ENCODE results near the gene TSPAN31.

TSPAN31 gene

GRCh38 chr12:57754411-57755193 lies 9.8 kb downstream of the TSPAN31 start, which contains the start of gene MARCHF9:
MARCHF9 (plus strand) TSS chr12:57755103; CDS start chr12:57755529, 426 bp downstream.
- peak; percentile 90 to 94 (median 94) for DNase-seq

DNA sequence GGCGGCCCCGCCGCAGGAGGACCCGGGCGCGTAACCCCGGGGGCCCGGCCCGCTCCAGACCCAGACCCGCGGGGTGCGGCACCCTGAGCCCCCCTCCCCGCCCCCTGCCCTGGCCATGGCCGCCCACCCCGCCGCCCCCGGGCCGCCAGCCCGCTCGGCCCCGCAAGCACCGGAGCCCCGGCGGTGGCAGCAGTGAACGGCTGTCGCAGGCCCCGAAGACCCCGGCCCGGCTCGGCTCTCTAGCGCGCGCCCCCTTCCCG lies 10.3 kb downstream of the TSPAN31 start:
- no peak for DNase-seq

DNA sequence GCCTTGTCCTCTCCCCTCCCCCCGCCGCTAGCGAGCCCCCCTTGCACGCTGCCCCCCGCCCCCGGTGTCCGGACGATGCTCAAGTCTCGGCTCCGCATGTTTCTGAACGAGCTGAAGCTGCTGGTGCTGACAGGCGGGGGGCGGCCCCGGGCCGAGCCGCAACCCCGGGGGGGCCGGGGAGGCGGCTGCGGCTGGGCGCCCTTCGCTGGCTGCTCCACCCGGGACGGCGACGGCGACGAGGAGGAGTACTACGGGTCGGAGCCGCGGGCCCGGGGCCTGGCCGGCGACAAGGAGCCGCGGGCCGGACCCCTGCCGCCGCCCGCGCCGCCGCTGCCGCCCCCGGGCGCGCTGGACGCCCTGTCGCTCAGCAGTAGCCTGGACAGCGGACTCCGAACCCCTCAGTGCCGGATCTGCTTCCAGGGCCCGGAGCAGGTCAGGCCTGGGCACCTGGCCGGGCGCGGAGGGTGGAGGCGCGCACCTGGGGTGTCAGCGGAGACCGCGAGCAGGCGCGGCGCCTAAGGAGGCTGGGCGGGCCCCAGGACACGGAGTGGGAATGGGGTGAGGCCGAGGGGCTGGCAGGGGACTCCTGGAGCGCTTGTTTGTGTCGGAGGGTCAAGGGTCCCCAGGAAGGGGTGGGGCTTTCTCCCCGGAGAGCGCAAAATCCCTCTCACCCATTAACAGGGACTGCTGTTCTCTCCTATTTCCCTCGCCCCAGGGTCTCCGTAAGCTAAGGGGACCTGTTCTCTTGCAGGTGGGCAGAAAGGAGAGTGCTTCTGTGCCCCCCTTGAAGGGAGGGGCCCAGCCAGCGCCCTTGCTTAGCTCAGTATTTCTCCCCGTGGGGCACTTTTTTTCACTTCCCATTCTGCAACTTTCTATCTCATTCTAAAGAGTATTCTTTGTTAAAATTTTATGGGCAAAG lies 10.9 kb downstream of the TSPAN31 start:
- DNase-seq, result peak in 2 of 3 experiments; percentile 59 to 63

GRCh38 chr12:57756406-57757341 lies 11.8 kb downstream of the TSPAN31 start:
- DNase-seq, result peak in 1 of 3 experiments; percentile 24

DNA sequence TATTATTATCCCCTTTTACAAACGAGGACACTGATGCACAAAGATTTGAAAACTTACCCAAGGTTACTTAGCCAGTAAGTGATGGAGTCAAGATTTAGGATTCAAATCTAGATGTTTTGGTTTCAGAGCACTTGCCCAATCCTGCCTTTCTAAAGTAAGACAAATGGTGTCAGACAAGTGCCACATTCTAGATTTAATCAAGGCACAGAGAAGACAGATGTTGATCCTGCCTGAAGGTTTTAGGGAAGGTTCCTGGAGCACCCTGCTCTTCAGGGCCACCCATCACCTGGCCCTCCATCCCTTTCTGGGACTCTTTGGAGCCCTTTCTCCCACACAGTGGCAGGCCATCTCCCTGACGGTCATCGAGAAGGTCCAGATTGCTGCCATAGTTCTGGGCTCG lies 12.9 kb downstream of the TSPAN31 start:
- DNase-seq, result no peak

- no peak for DNase-seq
These were observed 13.9 kb downstream of the TSPAN31 start for GRCh38 chr12:57758552-57759359.

GRCh38 chr12:57759360-57759980 lies 14.6 kb downstream of the TSPAN31 start:
- peak in 2 of 3 experiments; percentile 20 to 58 for DNase-seq

GRCh38 chr12:57760347-57760982 lies 15.6 kb downstream of the TSPAN31 start:
- no peak for DNase-seq

DNA sequence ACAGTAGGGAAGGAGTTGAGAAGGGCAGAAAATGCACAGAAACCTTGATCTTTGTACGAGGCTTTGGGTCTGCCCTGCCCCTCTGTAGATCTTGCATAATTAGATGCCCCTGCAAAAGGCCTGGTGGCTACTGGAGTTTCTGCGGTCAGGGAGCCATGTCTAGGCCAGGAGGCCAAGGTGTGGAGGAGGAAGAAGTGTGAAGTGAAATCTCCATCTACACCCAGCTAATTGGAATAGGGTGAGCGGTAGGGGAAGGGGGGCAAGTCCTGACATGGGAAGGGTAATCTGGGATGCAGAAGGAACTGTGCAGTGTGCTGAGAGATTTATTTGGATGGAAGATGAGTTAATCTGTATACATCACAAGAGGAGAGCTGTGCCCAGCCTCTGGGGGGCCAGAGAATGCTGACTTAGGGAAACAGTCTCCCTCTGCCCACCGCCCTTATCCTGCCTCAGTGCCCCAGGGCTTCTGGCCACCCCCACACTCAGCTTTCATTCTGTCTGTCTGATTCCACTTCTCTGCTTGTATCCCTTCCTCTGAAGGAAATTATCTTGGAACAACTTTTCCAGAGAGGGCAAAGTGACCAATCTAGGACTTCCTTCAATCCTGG lies 16.7 kb downstream of the TSPAN31 start:
- no peak for DNase-seq

DNA sequence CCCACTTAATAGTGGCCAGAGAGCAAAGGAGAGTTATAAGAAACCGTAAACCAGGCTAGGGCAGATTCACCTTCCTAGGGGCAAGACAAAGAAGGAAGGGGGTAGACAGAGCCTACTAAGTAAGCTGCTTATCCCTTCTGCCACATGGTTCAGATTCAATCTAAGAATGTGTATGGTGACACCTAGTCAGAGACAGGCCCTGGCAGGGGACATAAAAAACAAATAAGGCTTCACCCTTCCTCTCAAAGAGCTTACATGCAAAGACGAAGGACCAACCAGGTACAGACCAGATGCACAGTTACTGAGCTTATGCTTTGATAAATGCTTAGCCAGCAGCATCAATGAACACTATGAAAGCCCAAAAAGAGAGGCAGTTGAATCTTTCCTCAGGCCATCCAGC lies 17.6 kb downstream of the TSPAN31 start:
- no peak for DNase-seq

DNA sequence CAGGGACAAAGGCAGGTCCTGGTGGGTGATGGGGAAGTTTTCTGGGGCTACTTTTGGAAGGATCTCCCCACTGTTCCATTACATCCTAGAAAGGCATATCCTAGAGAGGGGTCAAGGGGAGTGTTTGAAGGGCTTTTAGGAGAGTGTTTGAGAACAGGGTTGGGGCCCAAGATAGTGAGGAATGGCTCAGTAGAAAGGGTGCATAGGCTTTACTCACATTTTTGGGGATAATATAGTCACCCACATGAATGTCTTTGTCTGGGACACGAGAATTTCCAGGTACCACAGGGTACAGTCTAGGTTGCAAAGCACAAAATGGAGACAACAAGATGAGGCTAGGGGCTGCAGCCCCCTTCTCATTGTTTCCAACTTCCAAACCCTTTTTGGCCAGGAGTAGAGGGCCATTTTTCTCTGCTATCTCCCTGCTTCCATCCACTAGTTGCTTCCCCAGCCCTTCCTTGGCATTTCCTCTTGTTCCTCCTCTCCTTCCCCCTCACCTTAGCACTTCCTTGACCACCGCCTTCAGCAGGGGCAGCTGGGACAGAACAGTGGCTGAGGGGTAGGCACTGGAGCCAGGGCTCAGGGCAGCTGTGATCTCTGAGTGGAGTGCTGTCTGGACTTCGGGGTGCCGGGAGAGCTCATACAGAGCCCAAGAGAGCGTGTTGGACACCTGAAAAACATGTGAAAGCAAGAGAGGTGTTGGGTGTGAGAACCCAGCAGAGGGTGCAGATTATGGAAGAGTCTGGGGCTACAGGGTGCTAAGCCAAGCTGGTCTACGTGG lies 19.2 kb downstream of the TSPAN31 start:
- no peak for DNase-seq

DNA sequence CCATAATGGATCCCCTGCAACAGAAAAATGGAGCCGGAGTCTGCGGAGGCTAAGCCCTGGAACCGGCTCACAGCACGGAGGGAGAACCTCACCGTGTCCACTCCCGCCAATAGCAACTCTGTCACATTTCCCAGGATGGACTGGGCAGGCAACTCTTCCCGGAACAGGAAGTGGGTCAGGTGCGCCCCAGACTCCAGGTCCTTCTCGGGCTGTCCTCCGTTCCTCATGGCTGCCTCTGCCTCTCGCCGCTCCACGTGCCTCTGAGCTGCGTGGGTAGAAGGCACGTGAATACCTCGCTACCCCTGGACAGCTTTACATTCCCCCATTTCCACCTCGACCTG lies 19.8 kb downstream of the TSPAN31 start:
- no peak for DNase-seq

GRCh38 chr12:57765003-57765697 lies 20.3 kb downstream of the TSPAN31 start:
- DNase-seq, result peak in 2 of 3 experiments; percentile 46 to 60

DNA sequence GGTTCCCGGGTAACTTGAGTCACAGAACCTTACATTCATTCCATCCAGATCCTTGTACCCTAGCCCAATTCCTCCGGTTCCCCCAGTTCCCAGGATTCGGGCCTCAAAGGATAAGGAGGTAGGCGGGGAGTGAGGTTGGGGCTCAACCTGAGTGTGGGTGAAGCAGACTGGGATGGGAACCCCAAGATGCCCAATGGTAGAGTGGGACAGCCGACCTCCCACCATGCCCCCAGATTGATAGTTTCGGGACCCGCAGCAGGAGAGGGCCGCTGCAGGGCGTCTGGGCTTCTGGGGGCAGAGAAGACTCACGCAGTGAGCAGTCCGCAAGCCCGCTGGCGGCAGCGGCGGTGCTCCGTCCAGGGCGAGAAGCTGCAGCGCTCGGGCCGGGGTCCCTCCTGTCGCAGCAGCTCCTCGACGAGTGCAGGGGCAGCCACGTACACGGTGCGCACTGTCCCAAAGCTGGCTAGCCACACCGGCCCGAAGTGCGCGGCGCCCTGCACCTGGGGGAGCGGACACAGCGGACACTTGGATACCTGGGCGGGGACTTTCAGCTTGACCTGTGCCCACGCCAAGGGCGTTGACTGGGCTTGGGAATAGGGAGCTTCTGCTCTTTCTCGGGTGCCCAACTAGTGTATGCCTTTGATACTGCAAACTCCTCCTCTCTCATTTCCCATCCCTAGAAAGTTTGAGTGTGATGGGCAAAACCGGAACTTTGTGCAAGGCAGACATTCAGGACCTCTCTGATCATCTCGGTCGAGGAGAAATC lies 21.0 kb downstream of the TSPAN31 start:
- peak in 2 of 3 experiments; percentile 24 to 37 for DNase-seq

- peak in 2 of 3 experiments; percentile 29 to 33 for DNase-seq
These were observed 21.8 kb downstream of the TSPAN31 start, which contains the start of gene CYP27B1 for GRCh38 chr12:57766464-57767304. CYP27B1 (minus strand) TSS chr12:57767078; CDS start chr12:57767041, 37 bp downstream.

- DNase-seq, result no peak
These were observed 22.5 kb downstream of the TSPAN31 start for GRCh38 chr12:57767305-57767698.

- DNase-seq, result no peak
These were observed 23.0 kb downstream of the TSPAN31 start for GRCh38 chr12:57767876-57768275.

All from NCI-H1417 (cell line).